Spleen (tissue), 11 donors: ENCODE data around the gene GUCA1A. TPM values are rescaled to one million over a fixed set of nuclear protein-coding genes. Genes with fewer than 3 reads are reported as not detected.
"Not testable (repeated sequence)": the region's sequence is repeated elsewhere in the genome, so short reads cannot be mapped to it uniquely, and the experiment has no call there.

Source experiments
- DNase-seq: peaks from one replicate; pipeline ENCODE4 v3.0.0-alpha.2; 2020
- H3K27ac ChIP-seq, 8 donors: fragments of 200-600 bp; sonication (generic) in 7 of 8; 1 replicate in 4 of 8; 2 replicates in 4 of 8; pipeline versions ENCODE4 v1.5.0 to v1.8.0; 2016 to 2021; ENCODE audit warnings: inconsistent platforms in 4 of 8, mild to moderate bottlenecking in 4 of 8, moderate library complexity in 1 of 8
- H3K27me3 ChIP-seq, 7 donors: fragments of 200-600 bp; sonication (generic) in 6 of 7; replicated peaks in 1 of 7; 1 replicate in 4 of 7; 2 replicates in 3 of 7; pipeline versions ENCODE4 v1.5.0 to v1.8.0; 2016 to 2021; ENCODE audit warnings: inconsistent platforms in 3 of 7, mild to moderate bottlenecking in 1 of 7
- H3K36me3 ChIP-seq, 6 donors: fragments of 200-600 bp; sonication (generic) in 5 of 6; 1 replicate in 4 of 6; 2 replicates in 2 of 6; pipeline versions ENCODE4 v1.5.0 to v1.8.0; 2016 to 2021; ENCODE audit warnings: inconsistent platforms in 2 of 6
- H3K4me1 ChIP-seq, 6 donors: fragments of 200-600 bp; sonication (generic) in 5 of 6; 1 replicate in 3 of 6; 2 replicates in 3 of 6; pipeline versions ENCODE4 v1.5.0 to v1.8.0; 2016 to 2021; ENCODE audit warnings: inconsistent platforms in 3 of 6
- H3K4me3 ChIP-seq, 8 donors: fragments of 200-600 bp; sonication (generic) in 7 of 8; 1 replicate in 4 of 8; 2 replicates in 4 of 8; pipeline versions ENCODE4 v1.5.0 to v1.8.0; 2016 to 2021; ENCODE audit warnings: inconsistent platforms in 4 of 8, mild to moderate bottlenecking in 4 of 8, moderate library complexity in 2 of 8
- H3K9me3 ChIP-seq, 8 donors: fragments of 200-600 bp; sonication (generic) in 7 of 8; 1 replicate in 4 of 8; 2 replicates in 4 of 8; pipeline versions ENCODE4 v1.5.0 to v1.8.0; 2016 to 2021; ENCODE audit warnings: inconsistent platforms in 4 of 8
- CTCF ChIP-seq, 11 experiments: fragments of 200-600 bp in 7 of 11; fragments of 450-650 bp in 4 of 11; sonication (generic) in 4 of 11; IDR thresholded peaks in 8 of 11; conservative IDR thresholded peaks in 3 of 11; 1 replicate in 7 of 11; 2 replicates in 4 of 11; pipeline versions ENCODE4 v1.4.0 to v1.8.0; 2016 to 2021; ENCODE audit warnings: antibody characterized with exemption in 11 of 11, inconsistent platforms in 4 of 11, mild to moderate bottlenecking in 1 of 11
- POLR2A ChIP-seq, 3 donors: fragments of 450-650 bp; IDR thresholded peaks; one replicate each; pipeline ENCODE4 v1.5.1; 2017; ENCODE audit warnings: antibody characterized with exemption in 3 of 3, mild to moderate bottlenecking in 1 of 3
- POLR2AphosphoS5 ChIP-seq, 3 donors: sonication (generic); formaldehyde crosslinking; IDR thresholded peaks; one replicate each; pipeline ENCODE4 v1.5.1; 2017; ENCODE audit warnings: antibody characterized with exemption in 3 of 3
- WGBS, 5 donors: extraction: QIAGEN DNeasy Blood & Tissue Kit in 3 of 5; methylation state at CpG; one replicate each; pipeline versions ENCODE4 v1.1.5 to v1.1.7; 2013 to 2018; 5-methylcytosine and 5-hydroxymethylcytosine counted together
- intact Hi-C: fragments of 100-400 bp; cut with DNase I; formaldehyde crosslinking; loops from one replicate; pipeline ENCODE4 v1.15.0; 2023; ENCODE audit warnings: low total_unique reads
- polyA plus RNA-seq, 3 donors: library from polyadenylated mRNA; stranded (reverse); fragments of 200-250 nt; gene quantifications; one replicate each; pipeline ENCODE4 v1.2.1, GENCODE V29; 2013
- total RNA-seq, 7 donors: library from RNA; depleted of rRNA in 3 of 7; stranded (reverse); fragments of >200 nt in 3 of 7; fragmentation: NEBNext Ultra II Directional in 4 of 7; extraction: Animal tissue kit (Norgen Biotek cat#: 25700) in 4 of 7; gene quantifications; one replicate each; pipeline versions ENCODE4 v1.1.0 to v1.2.1, GENCODE V29; 2016 to 2021
- donor health status: healthy with polysubstance abuse.
- donor health status: DM: no; HTN: no; CAD: no; lungs with moderate emphysema.
- donor health status: DM: no; HTN: no; CAD: no.
- donor health status: Bipolar disorder and iron deficiency.
- donor health status: healthy.
- donor health status: DM: no; HTN: no; CAD: no.
- donor health status: DM: yes; HTN: yes; CAD: no.

GUCA1A gene
- total and polyA plus RNA-seq, 10 donors, result 0.11 TPM; not detected in 9

- 50 to 66% (median 60%) methylated on average over 3 of the region's 3 CpGs for WGBS, 5 donors
- H3K4me3 ChIP-seq, result no peak overlapping the region
- H3K27me3 ChIP-seq, result peaks cover 0 to 14% (median 9%) of the 10 kb centered on the region in 7 donors
- no peak for TF ChIP-seq CTCF (IDR thresholded peaks at IDR 0.05 in 8 of 11, conservative IDR thresholded peaks at IDR 0.05 in 3 of 11)
- TF ChIP-seq POLR2A (IDR thresholded peaks at IDR 0.05), result no peak
- TF ChIP-seq POLR2AphosphoS5 (IDR thresholded peaks at IDR 0.05), result no peak
- no peak overlapping the region for H3K27ac ChIP-seq
- no peaks in the 10 kb centered on the region for H3K9me3 ChIP-seq
- no peak for DNase-seq
- peaks cover 0 to 2% (median 0%) of the 10 kb centered on the region in 6 donors for H3K4me1 ChIP-seq
- intact Hi-C loops, result no loop called here
- no peaks in the 10 kb centered on the region for H3K36me3 ChIP-seq
Measured at GRCh38 chr6:42148058-42148457, 25.1 kb upstream of the GUCA1A start.

GRCh38 chr6:42150254-42150653 is 22.9 kb upstream of the GUCA1A start:
- TF ChIP-seq POLR2AphosphoS5 (IDR thresholded peaks at IDR 0.05), result no peak
- no peak for TF ChIP-seq POLR2A (IDR thresholded peaks at IDR 0.05)
- no peak for TF ChIP-seq CTCF (IDR thresholded peaks at IDR 0.05 in 8 of 11, conservative IDR thresholded peaks at IDR 0.05 in 3 of 11)

GRCh38 chr6:42152024-42152423 is 21.1 kb upstream of the GUCA1A start:
- Histone ChIP-seq H3K9me3 (no peaks in the 10 kb centered on the region), H3K36me3 (no peaks in the 10 kb centered on the region), H3K27me3 (no peaks in the 10 kb centered on the region), H3K27ac (no peak overlapping the region), H3K4me1 (no peaks in the 10 kb centered on the region), H3K4me3 (no peak overlapping the region)
- intact Hi-C loops, result no loop called here
- DNase-seq, result no peak
- TF ChIP-seq POLR2A (IDR thresholded peaks at IDR 0.05) (no peak), CTCF (IDR thresholded peaks at IDR 0.05 in 8 of 11, conservative IDR thresholded peaks at IDR 0.05 in 3 of 11) (no peak), POLR2AphosphoS5 (IDR thresholded peaks at IDR 0.05) (no peak)
- WGBS, 5 donors, result 85 to 89% (median 86%) methylated on average over 8 of the region's 8 CpGs

More at GRCh38 chr6:42150254-42150653, 22.9 kb upstream of the GUCA1A start:
- H3K9me3 ChIP-seq, result no peaks in the 10 kb centered on the region
- no peaks in the 10 kb centered on the region for H3K4me1 ChIP-seq
- no peak for DNase-seq
- intact Hi-C loops, result no loop called here
- H3K4me3 ChIP-seq, result no peak overlapping the region
- 86 to 93% (median 88%) methylated on average over 8 of the region's 8 CpGs for whole genome bisulfite sequencing, 5 donors
- H3K27me3 ChIP-seq, result no peaks in the 10 kb centered on the region
- H3K36me3 ChIP-seq, result no peaks in the 10 kb centered on the region
- no peak overlapping the region for H3K27ac ChIP-seq

- WGBS, 5 donors, result 77 to 86% (median 82%) methylated on average over 3 to 4 of the region's 4 CpGs
- intact Hi-C loops, H3K27me3 ChIP-seq, H3K4me3 ChIP-seq, H3K9me3 ChIP-seq, DNase-seq, H3K36me3 ChIP-seq, H3K27ac ChIP-seq, H3K4me1 ChIP-seq: not testable (repeated sequence)
Measured at GRCh38 chr6:42152528-42153213, 20.5 kb upstream of the GUCA1A start.
